Gastroesophageal sphincter (tissue), 3 donors: ENCODE data around the gene POLR3K.

Experiments
- EP300 ChIP-seq: sonication (generic); formaldehyde crosslinking; IDR thresholded peaks from one replicate; pipeline ENCODE4 v1.6.1; 2017; ENCODE audit warnings: antibody characterized with exemption, mild to moderate bottlenecking
- POLR2A ChIP-seq, 2 donors: fragments of 450-650 bp; IDR thresholded peaks; one replicate each; pipeline ENCODE4 v1.6.1; 2017; ENCODE audit warnings: antibody characterized with exemption in 2 of 2, mild to moderate bottlenecking in 2 of 2, moderate library complexity in 1 of 2
- TF ChIP-seq, protein P1 (sequence below), 4 experiments: fragments of 200-600 bp in 2 of 4; fragments of 450-650 bp in 2 of 4; sonication (generic) in 1 of 4; IDR thresholded peaks; one replicate each; pipeline ENCODE4 v1.5.1; 2017 to 2019; ENCODE audit warnings: antibody characterized with exemption in 4 of 4, mild to moderate bottlenecking in 2 of 4, moderate library complexity in 2 of 4

DNA sequence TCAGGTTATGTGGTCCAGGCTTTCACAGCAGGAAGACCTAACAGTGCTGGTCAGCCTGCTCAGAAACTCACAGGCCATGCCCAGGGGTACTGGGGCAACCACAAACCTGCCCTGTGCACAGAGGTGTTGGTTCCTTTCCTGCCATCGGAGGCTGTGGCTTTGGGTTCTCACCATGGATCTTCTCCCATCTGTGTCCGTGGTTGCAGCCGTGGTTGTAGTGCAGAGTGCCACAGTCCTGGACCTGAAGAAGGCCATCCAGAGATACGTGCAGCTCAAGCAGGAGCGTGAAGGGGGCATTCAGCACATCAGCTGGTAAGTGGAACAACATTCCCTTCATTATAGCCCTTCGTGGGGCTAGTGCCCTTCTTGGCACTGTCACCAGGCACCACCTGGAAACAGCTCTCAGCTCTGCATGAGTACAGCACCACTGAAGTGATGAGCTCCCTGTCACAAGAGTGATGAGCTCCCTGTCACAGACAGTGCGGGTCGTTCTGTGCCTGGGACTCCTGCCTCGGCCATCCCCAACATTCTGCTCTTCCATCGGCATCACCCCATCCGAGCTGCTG, 2.2 kb upstream of the POLR3K start:
- no peak for TF ChIP-seq EP300
- TF ChIP-seq POLR2A (IDR thresholded peaks at IDR 0.05) = no peak
- TF ChIP-seq, protein P1, sequence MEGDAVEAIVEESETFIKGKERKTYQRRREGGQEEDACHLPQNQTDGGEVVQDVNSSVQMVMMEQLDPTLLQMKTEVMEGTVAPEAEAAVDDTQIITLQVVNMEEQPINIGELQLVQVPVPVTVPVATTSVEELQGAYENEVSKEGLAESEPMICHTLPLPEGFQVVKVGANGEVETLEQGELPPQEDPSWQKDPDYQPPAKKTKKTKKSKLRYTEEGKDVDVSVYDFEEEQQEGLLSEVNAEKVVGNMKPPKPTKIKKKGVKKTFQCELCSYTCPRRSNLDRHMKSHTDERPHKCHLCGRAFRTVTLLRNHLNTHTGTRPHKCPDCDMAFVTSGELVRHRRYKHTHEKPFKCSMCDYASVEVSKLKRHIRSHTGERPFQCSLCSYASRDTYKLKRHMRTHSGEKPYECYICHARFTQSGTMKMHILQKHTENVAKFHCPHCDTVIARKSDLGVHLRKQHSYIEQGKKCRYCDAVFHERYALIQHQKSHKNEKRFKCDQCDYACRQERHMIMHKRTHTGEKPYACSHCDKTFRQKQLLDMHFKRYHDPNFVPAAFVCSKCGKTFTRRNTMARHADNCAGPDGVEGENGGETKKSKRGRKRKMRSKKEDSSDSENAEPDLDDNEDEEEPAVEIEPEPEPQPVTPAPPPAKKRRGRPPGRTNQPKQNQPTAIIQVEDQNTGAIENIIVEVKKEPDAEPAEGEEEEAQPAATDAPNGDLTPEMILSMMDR (IDR thresholded peaks at IDR 0.05) = no peak
